Activated T-cell treated with anti-CD3 and anti-CD28 coated beads for 4 hours (primary cell): ENCODE results near the gene GAS5.

Experiments used
- DNase-seq: peaks from one replicate; pipeline ENCODE4 v3.0.0-alpha.2; 2020

The GAS5 gene

DNA sequence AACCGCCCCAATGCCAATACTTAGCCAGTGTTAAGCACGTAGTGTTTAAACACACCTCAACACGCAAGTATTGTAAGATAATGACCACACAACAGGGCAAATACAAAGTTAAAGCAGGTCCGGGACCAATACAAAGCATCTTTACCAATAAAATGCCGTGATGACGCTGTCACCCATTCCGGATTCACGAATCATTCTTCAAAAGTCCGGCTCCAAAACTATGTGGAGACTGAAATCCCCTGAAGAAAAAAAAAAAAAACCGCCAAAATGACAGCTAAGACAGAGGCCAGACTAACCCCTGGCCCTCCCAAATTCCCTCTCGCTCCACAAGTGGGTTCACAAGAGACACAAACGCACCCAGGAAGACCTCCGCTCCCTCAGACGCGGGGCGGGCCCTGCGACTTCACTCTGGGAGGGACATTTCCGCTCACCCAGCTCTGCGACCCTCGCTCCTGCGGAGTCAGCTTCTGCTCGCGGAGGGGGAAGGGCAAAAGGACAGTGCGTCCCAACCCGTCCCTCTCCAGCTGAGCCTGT lies 43.9 kb downstream of the GAS5 start:
- DNase-seq: no peak

DNA sequence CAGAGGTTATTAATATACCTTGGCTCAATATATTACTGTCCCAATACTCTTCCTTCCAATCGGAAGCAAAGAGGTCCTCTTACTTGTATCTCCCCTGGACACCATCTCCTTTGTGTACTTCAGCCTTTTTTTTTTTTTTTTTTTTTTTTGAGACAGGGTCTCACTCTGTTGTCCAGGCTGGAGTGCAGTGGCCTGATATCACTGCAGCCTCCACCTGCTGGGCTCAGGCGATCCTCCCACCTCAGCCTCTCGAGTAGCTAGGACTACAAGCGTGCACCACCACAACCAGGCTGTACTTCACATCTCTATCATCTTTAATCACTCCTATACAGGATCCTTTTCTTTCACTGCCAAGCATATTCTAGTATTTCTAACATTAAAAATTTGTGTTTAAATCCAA lies 46.1 kb downstream of the GAS5 start:
- no peak for DNase-seq

GRCh38 chr1:173818459-173818858 lies 49.3 kb downstream of the GAS5 start:
- no peak for DNase-seq
